ENCODE results near the gene OR2AE1. TPM values are rescaled to one million over a fixed set of nuclear protein-coding genes. Genes with fewer than 3 reads are reported as not detected.
"Not testable (repeated sequence)": the region's sequence is repeated elsewhere in the genome, so short reads cannot be mapped to it uniquely, and the experiment has no call there.

OR2AE1 gene
- polyA plus RNA-seq, 4 donors = 0.09 TPM; not detected in 2

GRCh38 chr7:99899830-99900519, 23.1 kb upstream of the OR2AE1 start:
- FAIRE-seq (no peak), DNase-seq (no peak)
- WGBS, 3 donors = 95 to 100% (median 99%) methylated on average over 6 of the region's 6 CpGs
- Histone ChIP-seq H3K27ac (ENCODE audit: low read depth in 1 of 3, low read length in 2 of 3) (no peak overlapping the region), H3K36me3 (ENCODE audit: control insufficient read depth in 3 of 3, insufficient read depth in 2 of 3, low read depth in 1 of 3, low read length in 3 of 3) (peaks cover 13 to 35% (median 17%) of the 10 kb centered on the region in 3 donors), H3K4me1 (ENCODE audit: control insufficient read depth in 3 of 3, insufficient read depth in 2 of 3, low read depth in 1 of 3, low read length in 2 of 3) (no peaks in the 10 kb centered on the region), H3K27me3 (ENCODE audit: control insufficient read depth in 3 of 3, insufficient read depth in 3 of 3, low read length in 3 of 3) (no peaks in the 10 kb centered on the region), H3K9me3 (ENCODE audit: control insufficient read depth in 2 of 2, insufficient read depth in 1 of 2, low read depth in 1 of 2, low read length in 1 of 2) (peaks cover 0 to 5% of the 10 kb centered on the region in 2 donors), H3K4me3 (ENCODE audit: low read depth in 1 of 3, low read length in 3 of 3) (no peak overlapping the region)

GRCh38 chr7:99898836-99899235, 22.0 kb upstream of the OR2AE1 start:
- Histone ChIP-seq H3K4me1 (ENCODE audit: control insufficient read depth in 3 of 3, insufficient read depth in 2 of 3, low read depth in 1 of 3, low read length in 2 of 3) (no peaks in the 10 kb centered on the region), H3K9me3 (ENCODE audit: control insufficient read depth in 2 of 2, insufficient read depth in 1 of 2, low read depth in 1 of 2, low read length in 1 of 2) (peaks cover 0 to 5% of the 10 kb centered on the region in 2 donors), H3K27me3 (ENCODE audit: control insufficient read depth in 3 of 3, insufficient read depth in 3 of 3, low read length in 3 of 3) (no peaks in the 10 kb centered on the region), H3K36me3 (ENCODE audit: control insufficient read depth in 3 of 3, insufficient read depth in 2 of 3, low read depth in 1 of 3, low read length in 3 of 3) (peaks cover 13 to 32% (median 17%) of the 10 kb centered on the region in 3 donors), H3K27ac (ENCODE audit: low read depth in 1 of 3, low read length in 2 of 3) (no peak overlapping the region), H3K4me3 (ENCODE audit: low read depth in 1 of 3, low read length in 3 of 3) (no peak overlapping the region)
- WGBS, 3 donors = 78 to 82% (median 81%) methylated on average over 3 of the region's 3 CpGs
- FAIRE-seq = no peak
- no peak for DNase-seq

- H3K9me3 ChIP-seq (ENCODE audit: control insufficient read depth in 2 of 2, insufficient read depth in 1 of 2, low read depth in 1 of 2, low read length in 1 of 2) = peaks cover 0 to 5% of the 10 kb centered on the region in 2 donors
- peaks cover 10 to 28% (median 13%) of the 10 kb centered on the region in 3 donors for H3K36me3 ChIP-seq (ENCODE audit: control insufficient read depth in 3 of 3, insufficient read depth in 2 of 3, low read depth in 1 of 3, low read length in 3 of 3)
- DNase-seq (no peak), FAIRE-seq (no peak)
- no peaks in the 10 kb centered on the region for H3K4me1 ChIP-seq (ENCODE audit: control insufficient read depth in 3 of 3, insufficient read depth in 2 of 3, low read depth in 1 of 3, low read length in 2 of 3)
- no peaks in the 10 kb centered on the region for H3K27me3 ChIP-seq (ENCODE audit: control insufficient read depth in 3 of 3, insufficient read depth in 3 of 3, low read length in 3 of 3)
- WGBS, 3 donors = 86 to 98% (median 93%) methylated on average over 2 of the region's 2 CpGs
- H3K27ac ChIP-seq (ENCODE audit: low read depth in 1 of 3, low read length in 2 of 3) = no peak overlapping the region
- H3K4me3 ChIP-seq (ENCODE audit: low read depth in 1 of 3, low read length in 3 of 3) = no peak overlapping the region
Measured at GRCh38 chr7:99898023-99898357, 21.2 kb upstream of the OR2AE1 start.

DNA sequence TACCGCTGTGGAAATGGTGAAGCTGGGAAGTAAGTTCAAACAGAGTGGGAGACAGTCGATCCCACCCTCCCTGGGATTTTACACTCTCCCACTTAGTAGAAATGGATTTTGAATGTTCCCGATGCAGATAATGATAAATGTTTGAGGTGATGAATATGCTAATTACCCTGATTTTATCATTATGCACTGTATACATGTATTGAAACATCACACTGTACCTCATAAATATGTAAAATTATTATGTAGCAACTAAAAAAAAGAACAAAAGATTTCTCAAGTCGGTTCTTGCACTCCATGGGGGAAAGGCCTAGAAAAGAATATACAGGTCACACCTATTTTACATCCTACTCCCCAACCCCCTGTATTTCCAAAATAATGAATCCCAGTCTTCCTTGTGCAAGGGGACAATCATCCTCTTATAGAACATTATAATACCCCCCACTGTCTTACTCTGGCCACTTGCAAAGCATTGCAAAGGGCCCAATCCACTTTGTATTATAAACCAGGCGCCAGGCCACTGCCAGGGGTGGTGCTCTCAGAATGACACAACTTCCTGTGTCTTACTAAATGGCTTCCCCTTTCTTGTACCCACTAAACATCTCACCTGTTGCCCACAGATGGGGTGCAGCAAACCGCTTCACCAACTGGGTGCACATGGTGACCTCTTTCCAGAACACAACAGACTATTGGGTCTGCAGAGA, 20.6 kb upstream of the OR2AE1 start:
- no peak overlapping the region for H3K4me3 ChIP-seq (ENCODE audit: low read depth in 1 of 3, low read length in 3 of 3)
- peaks cover 6 to 26% (median 9%) of the 10 kb centered on the region in 3 donors for H3K36me3 ChIP-seq (ENCODE audit: control insufficient read depth in 3 of 3, insufficient read depth in 2 of 3, low read depth in 1 of 3, low read length in 3 of 3)
- FAIRE-seq = no peak
- peaks cover 0 to 5% of the 10 kb centered on the region in 2 donors for H3K9me3 ChIP-seq (ENCODE audit: control insufficient read depth in 2 of 2, insufficient read depth in 1 of 2, low read depth in 1 of 2, low read length in 1 of 2)
- H3K27ac ChIP-seq (ENCODE audit: low read depth in 1 of 3, low read length in 2 of 3) = no peak overlapping the region
- H3K4me1 ChIP-seq (ENCODE audit: control insufficient read depth in 3 of 3, insufficient read depth in 2 of 3, low read depth in 1 of 3, low read length in 2 of 3) = no peaks in the 10 kb centered on the region
- 90 to 94% (median 93%) methylated on average over 6 of the region's 6 CpGs for WGBS, 3 donors
- no peaks in the 10 kb centered on the region for H3K27me3 ChIP-seq (ENCODE audit: control insufficient read depth in 3 of 3, insufficient read depth in 3 of 3, low read length in 3 of 3)
- no peak for DNase-seq

- no peak overlapping the region for H3K27ac ChIP-seq (ENCODE audit: low read depth in 1 of 3, low read length in 2 of 3)
- peaks cover 0 to 17% (median 8%) of the 10 kb centered on the region in 3 donors for H3K36me3 ChIP-seq (ENCODE audit: control insufficient read depth in 3 of 3, insufficient read depth in 2 of 3, low read depth in 1 of 3, low read length in 3 of 3)
- H3K9me3 ChIP-seq (ENCODE audit: control insufficient read depth in 2 of 2, insufficient read depth in 1 of 2, low read depth in 1 of 2, low read length in 1 of 2) = peaks cover 0 to 1% of the 10 kb centered on the region in 2 donors
- DNase-seq (no peak), FAIRE-seq (no peak)
- H3K4me3 ChIP-seq (ENCODE audit: low read depth in 1 of 3, low read length in 3 of 3) = no peak overlapping the region
- H3K27me3 ChIP-seq (ENCODE audit: control insufficient read depth in 3 of 3, insufficient read depth in 3 of 3, low read length in 3 of 3) = no peaks in the 10 kb centered on the region
- no peaks in the 10 kb centered on the region for H3K4me1 ChIP-seq (ENCODE audit: control insufficient read depth in 3 of 3, insufficient read depth in 2 of 3, low read depth in 1 of 3, low read length in 2 of 3)
Measured at GRCh38 chr7:99894738-99895137, 17.9 kb upstream of the OR2AE1 start.

GRCh38 chr7:99893280-99893679, 16.4 kb upstream of the OR2AE1 start:
- 66 to 74% (median 69%) methylated on average over 5 of the region's 5 CpGs for WGBS, 3 donors
- Histone ChIP-seq H3K27ac (ENCODE audit: low read depth in 1 of 3, low read length in 2 of 3) (no peak overlapping the region), H3K9me3 (ENCODE audit: control insufficient read depth in 2 of 2, insufficient read depth in 1 of 2, low read depth in 1 of 2, low read length in 1 of 2) (peaks cover 0 to 9% of the 10 kb centered on the region in 2 donors), H3K4me1 (ENCODE audit: control insufficient read depth in 3 of 3, insufficient read depth in 2 of 3, low read depth in 1 of 3, low read length in 2 of 3) (no peaks in the 10 kb centered on the region), H3K27me3 (ENCODE audit: control insufficient read depth in 3 of 3, insufficient read depth in 3 of 3, low read length in 3 of 3) (no peaks in the 10 kb centered on the region), H3K4me3 (ENCODE audit: low read depth in 1 of 3, low read length in 3 of 3) (no peak overlapping the region), H3K36me3 (ENCODE audit: control insufficient read depth in 3 of 3, insufficient read depth in 2 of 3, low read depth in 1 of 3, low read length in 3 of 3) (peaks cover 0 to 13% (median 8%) of the 10 kb centered on the region in 3 donors)
- DNase-seq = no peak
- no peak for FAIRE-seq

DNA sequence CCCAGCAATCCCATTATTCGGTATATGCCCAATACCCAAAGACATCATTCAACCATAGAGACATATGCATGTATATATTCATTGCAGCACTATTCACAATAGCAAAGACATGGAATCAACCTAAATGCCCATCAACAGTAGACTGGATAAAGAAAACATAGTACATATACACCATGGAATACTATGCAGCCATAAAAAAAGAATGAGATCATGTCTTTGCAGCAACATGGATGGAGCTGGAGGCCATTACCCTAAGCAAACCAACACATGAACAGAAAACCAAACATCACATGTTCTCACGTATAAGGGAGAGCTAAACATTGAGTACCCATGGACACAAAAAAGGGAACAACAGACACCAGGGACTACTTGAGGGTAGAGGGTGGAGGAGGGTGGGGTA, 13.5 kb upstream of the OR2AE1 start:
- not testable (repeated sequence) for FAIRE-seq; H3K4me3 ChIP-seq (ENCODE audit: low read depth in 1 of 3, low read length in 3 of 3); H3K4me1 ChIP-seq (ENCODE audit: control insufficient read depth in 3 of 3, insufficient read depth in 2 of 3, low read depth in 1 of 3, low read length in 2 of 3); DNase-seq; H3K36me3 ChIP-seq (ENCODE audit: control insufficient read depth in 3 of 3, insufficient read depth in 2 of 3, low read depth in 1 of 3, low read length in 3 of 3); H3K27ac ChIP-seq (ENCODE audit: low read depth in 1 of 3, low read length in 2 of 3); H3K27me3 ChIP-seq (ENCODE audit: control insufficient read depth in 3 of 3, insufficient read depth in 3 of 3, low read length in 3 of 3)
- H3K9me3 ChIP-seq (ENCODE audit: control insufficient read depth in 2 of 2, insufficient read depth in 1 of 2, low read depth in 1 of 2, low read length in 1 of 2) = peaks cover 0 to 12% of the 10 kb centered on the region in 2 donors
- WGBS, 3 donors = 96 to 97% (median 97%) methylated on average over 2 of the region's 2 CpGs

GRCh38 chr7:99888366-99888765, 11.5 kb upstream of the OR2AE1 start:
- 81 to 90% (median 83%) methylated on average over 8 to 28 of the region's 29 CpGs for WGBS, 3 donors
- H3K9me3 ChIP-seq (ENCODE audit: control insufficient read depth in 2 of 2, insufficient read depth in 1 of 2, low read depth in 1 of 2, low read length in 1 of 2) = peaks cover 0 to 17% of the 10 kb centered on the region in 2 donors
- FAIRE-seq; H3K4me3 ChIP-seq (ENCODE audit: low read depth in 1 of 3, low read length in 3 of 3); H3K4me1 ChIP-seq (ENCODE audit: control insufficient read depth in 3 of 3, insufficient read depth in 2 of 3, low read depth in 1 of 3, low read length in 2 of 3); H3K27me3 ChIP-seq (ENCODE audit: control insufficient read depth in 3 of 3, insufficient read depth in 3 of 3, low read length in 3 of 3); DNase-seq; H3K36me3 ChIP-seq (ENCODE audit: control insufficient read depth in 3 of 3, insufficient read depth in 2 of 3, low read depth in 1 of 3, low read length in 3 of 3); H3K27ac ChIP-seq (ENCODE audit: low read depth in 1 of 3, low read length in 2 of 3): not testable (repeated sequence)

Data from small intestine (tissue), 7 donors.